GM18873 (cell line): ENCODE results near the gene SPINK7.

Experiments
- ATAC-seq: cut with Tn5 transposase; IDR thresholded peaks from one replicate; pipeline ENCODE4 v1.9.1; 2021; ENCODE audit warnings: mild to moderate bottlenecking, moderate library complexity, moderate number of reproducible peaks; ENCODE audit not compliant: unreplicated experiment, low FRiP score

SPINK7 gene

GRCh38 chr5:148343046-148343407, 30.8 kb downstream of the SPINK7 start:
- ATAC-seq: no peak

- no peak for ATAC-seq
These were observed 31.6 kb downstream of the SPINK7 start for GRCh38 chr5:148343603-148344487.

- no peak for ATAC-seq
These were observed 35.5 kb downstream of the SPINK7 start for GRCh38 chr5:148347706-148348105.

GRCh38 chr5:148352696-148353095, 40.5 kb downstream of the SPINK7 start:
- ATAC-seq: no peak

- ATAC-seq: no peak
These were observed 41.4 kb downstream of the SPINK7 start for GRCh38 chr5:148353634-148354033.

GRCh38 chr5:148364343-148364742, 52.1 kb downstream of the SPINK7 start:
- ATAC-seq: no peak
